ENCODE results near the gene COBL.

DNA sequence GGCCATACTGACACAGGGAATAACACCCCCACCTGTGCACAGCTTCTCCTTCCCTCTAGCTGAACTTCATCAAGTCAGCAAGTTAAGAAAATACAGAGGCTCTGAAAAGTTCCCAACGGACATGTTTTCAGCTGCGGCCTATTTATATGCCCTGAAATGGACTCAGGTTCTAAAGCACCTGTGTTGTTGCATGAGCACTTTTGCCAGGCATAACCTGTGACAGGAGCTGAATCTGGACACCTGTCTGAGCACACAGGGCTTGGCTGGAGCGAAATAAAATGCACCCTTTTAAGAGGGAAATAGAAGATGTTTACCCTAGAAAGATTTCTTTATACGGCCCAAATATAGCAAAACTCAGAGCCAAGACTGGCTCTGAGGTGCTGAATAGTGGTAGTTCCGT, 46.7 kb downstream of the COBL start:
- TF ChIP-seq CTCF (IDR thresholded peaks at IDR 0.05) = no peak
- TF ChIP-seq POLR2A (IDR thresholded peaks at IDR 0.05) = no peak

Measured in adrenal gland (tissue), 5 donors.